GM21825 (cell line): Measurements from ENCODE around the gene ECE2.

Experiments used
- ATAC-seq: cut with Tn5 transposase; IDR thresholded peaks from one replicate; pipeline ENCODE4 v1.9.1; 2021; ENCODE audit warnings: mild to moderate bottlenecking, moderate library complexity; ENCODE audit not compliant: unreplicated experiment

ECE2 gene

GRCh38 chr3:184308744-184309143 is 32.9 kb downstream of the ECE2 start:
- no peak for ATAC-seq

GRCh38 chr3:184311633-184312032 is 35.8 kb downstream of the ECE2 start:
- ATAC-seq, result no peak

- peak; percentile 82 for ATAC-seq
Observed at GRCh38 chr3:184314363-184314699, 38.5 kb downstream of the ECE2 start, which contains the start of gene EIF4G1. TSS of gene EIF4G1 (plus strand) at chr3:184314606. CDS start at chr3:184315797, 1,191 bp downstream.

GRCh38 chr3:184314700-184315542 is 39.1 kb downstream of the ECE2 start:
- ATAC-seq, result peak; percentile 34

- peak; percentile 5 for ATAC-seq
Observed at GRCh38 chr3:184315543-184315867, 39.7 kb downstream of the ECE2 start.

GRCh38 chr3:184315871-184316661 is 40.2 kb downstream of the ECE2 start:
- ATAC-seq, result no peak

- no peak for ATAC-seq
Observed at GRCh38 chr3:184316792-184317191, 41.0 kb downstream of the ECE2 start.

GRCh38 chr3:184317201-184317600 is 41.4 kb downstream of the ECE2 start:
- no peak for ATAC-seq

- ATAC-seq, result no peak
Observed at GRCh38 chr3:184320104-184320445, 44.3 kb downstream of the ECE2 start.

- ATAC-seq, result no peak
Observed at GRCh38 chr3:184321666-184322065, 45.8 kb downstream of the ECE2 start.

GRCh38 chr3:184322731-184323487 is 47.1 kb downstream of the ECE2 start:
- no peak for ATAC-seq

- no peak for ATAC-seq
Observed at GRCh38 chr3:184323696-184324095, 47.9 kb downstream of the ECE2 start.

- ATAC-seq, result no peak
Observed at GRCh38 chr3:184325269-184325668, 49.4 kb downstream of the ECE2 start.

GRCh38 chr3:184325715-184326369 is 50.0 kb downstream of the ECE2 start:
- no peak for ATAC-seq

- ATAC-seq, result no peak
Observed at GRCh38 chr3:184327171-184327570, 51.3 kb downstream of the ECE2 start.

- no peak for ATAC-seq
Observed at GRCh38 chr3:184328516-184328915, 52.7 kb downstream of the ECE2 start.

- ATAC-seq, result no peak
Observed at GRCh38 chr3:184332370-184333090, 56.7 kb downstream of the ECE2 start.

- ATAC-seq, result no peak
Observed at GRCh38 chr3:184333190-184333589, 57.4 kb downstream of the ECE2 start.

GRCh38 chr3:184333700-184334099 is 57.9 kb downstream of the ECE2 start:
- ATAC-seq, result no peak

GRCh38 chr3:184334470-184335158 is 58.8 kb downstream of the ECE2 start:
- no peak for ATAC-seq
